Measurements from ENCODE around the gene KRTAP19-6.
"Not testable (repeated sequence)": the region's sequence is repeated elsewhere in the genome, so short reads cannot be mapped to it uniquely, and the experiment has no call there.

The KRTAP19-6 gene

DNA sequence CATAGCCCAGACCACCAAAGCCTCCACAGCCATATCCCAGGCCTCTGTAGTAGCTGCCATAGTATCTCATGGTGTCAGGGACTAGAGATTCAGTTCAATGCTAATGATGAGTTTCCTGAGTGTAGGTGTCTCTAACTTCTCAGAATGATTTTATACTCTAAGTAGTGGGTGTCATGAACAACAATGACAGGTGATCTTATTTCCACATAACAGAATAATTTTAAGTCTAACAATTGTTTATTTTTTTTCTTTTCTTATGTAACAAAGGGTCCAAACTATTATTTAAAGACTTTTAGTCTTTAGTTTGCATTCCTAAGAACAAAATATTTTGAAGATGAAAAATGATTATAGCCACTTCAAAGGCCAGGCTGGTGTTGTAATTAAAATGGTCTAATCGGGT lies at the start of gene KRTAP19-6:
TSS of gene KRTAP19-6 (minus strand) at position 101 of the 400 bp plus-strand sequence. CDS start at position 70, 31 bp downstream.
- in situ Hi-C loops (cut with HindIII; ENCODE audit: low pct_ligation_motif_present, low pct_unique_long_range_greater_than_20kb, low sequenced_read_pairs): no loop called here
- no peak for DNase-seq

- no peak for DNase-seq
- in situ Hi-C loops (cut with HindIII; ENCODE audit: low pct_ligation_motif_present, low pct_unique_long_range_greater_than_20kb, low sequenced_read_pairs): no loop called here
Observed at GRCh38 chr21:30590297-30590696, 48.6 kb upstream of the KRTAP19-6 start, which contains the start of gene KRTAP22-2. Gene KRTAP22-2, minus strand, starts transcription at chr21:30590397.

DNA sequence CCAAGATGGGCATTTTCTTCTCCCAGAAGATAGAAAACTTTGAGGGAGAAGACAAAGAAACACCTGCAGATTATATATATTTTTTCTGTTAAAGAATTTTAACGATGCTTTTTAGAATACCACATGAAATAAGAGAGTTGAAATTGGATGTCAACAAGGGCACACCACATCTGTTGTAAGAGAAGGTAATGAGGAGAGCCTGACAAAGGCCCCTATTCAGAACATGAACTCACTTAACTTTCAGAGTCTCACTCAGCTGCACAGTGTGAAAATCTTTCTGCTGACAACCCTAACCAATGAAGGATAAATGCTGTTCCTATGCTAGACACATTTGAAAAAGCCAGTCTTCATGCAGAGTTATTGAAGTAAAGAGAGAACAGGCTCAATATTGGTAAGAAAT lies 41.2 kb upstream of the KRTAP19-6 start:
- in situ Hi-C loops (cut with HindIII; ENCODE audit: low pct_ligation_motif_present, low pct_unique_long_range_greater_than_20kb, low sequenced_read_pairs): no loop called here
- no peak for DNase-seq

- in situ Hi-C loops (cut with HindIII; ENCODE audit: low pct_ligation_motif_present, low pct_unique_long_range_greater_than_20kb, low sequenced_read_pairs): no loop called here
- DNase-seq: no peak
Observed at GRCh38 chr21:30580132-30580531, 38.5 kb upstream of the KRTAP19-6 start.

- no peak for DNase-seq
- in situ Hi-C loops (cut with HindIII; ENCODE audit: low pct_ligation_motif_present, low pct_unique_long_range_greater_than_20kb, low sequenced_read_pairs): no loop called here
Observed at GRCh38 chr21:30579346-30579745, 37.7 kb upstream of the KRTAP19-6 start.

DNA sequence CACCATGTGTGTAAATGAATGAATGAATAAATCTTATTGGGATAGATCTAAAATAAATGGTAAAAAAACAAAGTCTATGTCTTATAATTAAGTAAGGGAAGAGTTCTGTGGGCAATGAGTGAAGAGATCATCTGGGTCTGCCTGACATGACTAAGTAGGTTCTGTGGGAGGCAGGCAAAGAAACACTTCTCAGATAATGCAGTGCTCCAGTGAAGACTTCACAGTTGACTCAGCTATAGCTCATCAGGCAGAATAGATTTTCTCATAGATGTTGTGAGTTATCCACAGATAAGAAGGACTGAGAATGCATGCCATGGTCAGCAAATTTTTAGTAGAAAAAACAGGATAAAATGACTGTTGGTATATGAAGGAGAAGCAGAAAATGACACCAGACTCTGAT lies 36.1 kb upstream of the KRTAP19-6 start:
- no peak for DNase-seq
- in situ Hi-C loops (cut with HindIII; ENCODE audit: low pct_ligation_motif_present, low pct_unique_long_range_greater_than_20kb, low sequenced_read_pairs): no loop called here

DNA sequence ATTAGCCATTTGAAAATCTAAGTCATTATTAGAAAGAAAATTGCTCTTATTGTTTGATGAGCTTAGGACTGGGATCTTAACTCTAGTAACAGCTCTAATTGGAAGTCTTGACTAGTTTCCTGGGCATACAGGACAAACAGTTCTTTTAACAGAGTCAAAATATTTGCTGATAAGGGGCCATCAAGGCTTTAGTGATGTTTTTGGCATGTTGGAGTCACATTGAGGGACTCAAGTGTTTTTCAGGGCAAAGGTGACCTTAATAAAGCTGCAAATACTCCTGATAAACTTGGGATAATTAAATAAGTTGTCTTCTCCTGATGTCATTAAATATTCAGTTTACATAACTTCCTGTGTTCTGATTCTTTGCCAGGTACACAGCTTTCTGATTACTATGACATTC lies 26.0 kb upstream of the KRTAP19-6 start:
- DNase-seq: no peak
- in situ Hi-C loops (cut with HindIII; ENCODE audit: low pct_ligation_motif_present, low pct_unique_long_range_greater_than_20kb, low sequenced_read_pairs): no loop called here

DNA sequence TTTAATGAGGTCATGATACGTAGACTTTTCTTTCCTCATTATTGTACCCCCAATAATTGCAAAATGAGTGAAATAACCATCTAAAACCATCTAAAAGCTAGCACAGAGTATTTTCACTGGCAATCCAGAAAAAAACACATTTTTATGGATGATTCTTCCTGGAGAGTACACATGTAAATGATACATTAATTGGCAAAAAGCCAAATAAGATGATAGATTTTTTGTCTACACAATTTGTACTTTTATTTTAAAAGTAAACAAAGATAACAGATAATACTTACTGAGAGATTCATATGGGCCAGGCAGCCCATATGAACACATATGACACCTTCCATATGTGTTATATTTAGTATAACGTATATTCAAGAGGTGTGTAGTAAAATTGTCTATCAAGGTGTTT lies 22.0 kb upstream of the KRTAP19-6 start:
- in situ Hi-C loops (cut with HindIII; ENCODE audit: low pct_ligation_motif_present, low pct_unique_long_range_greater_than_20kb, low sequenced_read_pairs): no loop called here

DNA sequence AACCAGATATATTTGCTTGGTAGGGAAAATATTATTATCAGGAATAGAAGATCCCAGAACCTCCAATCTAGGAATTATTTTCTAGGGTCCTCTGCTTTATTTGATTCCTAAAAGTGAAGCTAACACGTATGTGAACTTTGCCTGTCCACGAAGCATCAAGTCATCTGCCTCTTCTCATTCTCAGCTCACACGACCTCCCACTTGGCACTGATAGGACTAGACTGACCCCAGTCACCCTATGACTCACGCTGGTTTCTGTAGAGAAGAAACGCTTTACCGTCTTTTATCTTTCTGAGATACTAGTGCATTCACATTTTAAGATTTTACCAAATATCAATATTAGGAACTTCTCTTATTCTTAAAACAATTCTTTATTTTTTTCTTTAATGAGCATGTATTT lies 21.4 kb upstream of the KRTAP19-6 start:
- in situ Hi-C loops (cut with HindIII; ENCODE audit: low pct_ligation_motif_present, low pct_unique_long_range_greater_than_20kb, low sequenced_read_pairs): no loop called here
- no peak for DNase-seq

More for the DNA sequence above, 22.0 kb upstream of the KRTAP19-6 start:
- DNase-seq: no peak

DNA sequence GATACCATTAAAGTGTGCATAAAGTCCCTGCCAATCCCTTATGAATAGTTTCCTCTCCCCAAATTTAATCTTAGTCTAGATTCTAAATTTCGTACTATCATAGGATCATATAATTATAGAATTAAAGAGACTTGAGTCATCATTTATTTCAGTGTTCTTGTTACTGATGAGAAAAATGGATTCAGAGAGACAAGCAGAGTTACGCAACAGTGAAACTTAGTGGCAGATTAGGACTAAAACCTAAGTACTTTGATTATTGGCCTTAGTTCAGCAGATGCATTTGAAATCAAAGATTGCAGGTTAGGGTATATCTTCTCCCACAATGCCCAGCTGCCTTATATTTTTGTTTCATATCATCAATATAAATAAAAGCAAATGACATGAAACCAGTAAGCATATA lies 20.3 kb upstream of the KRTAP19-6 start:
- in situ Hi-C loops (cut with HindIII; ENCODE audit: low pct_ligation_motif_present, low pct_unique_long_range_greater_than_20kb, low sequenced_read_pairs): no loop called here
- DNase-seq: no peak

- in situ Hi-C loops (cut with HindIII; ENCODE audit: low pct_ligation_motif_present, low pct_unique_long_range_greater_than_20kb, low sequenced_read_pairs): no loop called here
- DNase-seq: no peak
Observed at GRCh38 chr21:30561264-30561895, 19.7 kb upstream of the KRTAP19-6 start, which contains the start of gene KRTAP19-7. Gene KRTAP19-7, minus strand, starts transcription at chr21:30561314. Its CDS starts 25 bp downstream, at chr21:30561289.

- no peak for DNase-seq
- in situ Hi-C loops (cut with HindIII; ENCODE audit: low pct_ligation_motif_present, low pct_unique_long_range_greater_than_20kb, low sequenced_read_pairs): no loop called here
Observed at GRCh38 chr21:30555095-30555494, 13.4 kb upstream of the KRTAP19-6 start.

- DNase-seq: no peak
- in situ Hi-C loops (cut with HindIII; ENCODE audit: low pct_ligation_motif_present, low pct_unique_long_range_greater_than_20kb, low sequenced_read_pairs): no loop called here
Observed at GRCh38 chr21:30552782-30553181, 11.1 kb upstream of the KRTAP19-6 start.

DNA sequence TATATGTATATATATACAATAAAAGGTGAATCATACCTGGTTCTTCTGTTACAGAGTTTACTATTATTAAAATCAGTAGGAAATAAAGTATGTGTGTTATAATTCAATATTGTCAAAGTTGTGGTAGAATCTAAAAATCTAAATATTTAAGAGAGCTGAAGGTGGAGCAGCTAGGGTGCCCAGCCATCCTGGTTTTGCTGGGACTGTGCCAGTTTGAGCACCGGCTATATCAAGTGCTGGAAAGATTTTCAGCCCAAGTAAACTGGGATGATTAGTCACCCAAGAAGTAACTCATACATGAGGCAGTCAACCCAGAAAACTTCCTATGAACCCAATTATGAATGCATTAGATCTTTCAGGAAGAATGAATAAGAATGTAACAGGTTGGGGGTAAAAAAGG lies 22.8 kb downstream of the KRTAP19-6 start:
- no peak for DNase-seq
- in situ Hi-C loops (cut with HindIII; ENCODE audit: low pct_ligation_motif_present, low pct_unique_long_range_greater_than_20kb, low sequenced_read_pairs): no loop called here

GRCh38 chr21:30515681-30516080 lies 26.0 kb downstream of the KRTAP19-6 start:
- no peak for DNase-seq

DNA sequence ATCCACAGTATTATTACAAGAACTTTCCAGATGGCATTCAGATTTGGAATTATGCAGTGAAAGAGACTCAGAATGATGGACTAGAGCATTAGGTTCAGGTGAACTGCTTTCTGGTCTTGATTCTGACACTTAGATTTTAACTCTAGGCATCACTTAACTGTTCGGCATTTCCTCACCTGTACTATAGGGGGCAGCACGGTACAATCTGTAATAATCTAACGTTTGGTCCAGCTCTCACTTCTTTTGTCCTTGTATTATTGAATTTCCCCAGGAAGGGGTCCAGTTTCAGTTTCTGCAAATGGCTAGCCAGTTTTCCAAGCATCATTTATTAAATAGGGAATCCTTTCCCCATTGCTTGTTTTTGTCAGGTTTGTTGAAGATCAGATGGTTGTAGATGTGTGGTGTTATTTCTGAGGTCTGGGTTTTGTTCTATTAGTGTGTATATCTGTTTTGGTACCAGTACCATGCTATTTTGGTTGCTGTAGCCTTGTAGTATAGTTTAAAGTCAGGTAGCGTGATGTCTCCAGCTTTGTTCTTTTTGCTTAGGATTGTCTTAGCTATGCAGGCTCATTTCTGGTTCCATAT lies 36.0 kb downstream of the KRTAP19-6 start:
- in situ Hi-C loops (cut with HindIII; ENCODE audit: low pct_ligation_motif_present, low pct_unique_long_range_greater_than_20kb, low sequenced_read_pairs): not testable (repeated sequence)
- DNase-seq: peak; percentile 1

More at GRCh38 chr21:30515681-30516080, 26.0 kb downstream of the KRTAP19-6 start:
- in situ Hi-C loops (cut with HindIII; ENCODE audit: low pct_ligation_motif_present, low pct_unique_long_range_greater_than_20kb, low sequenced_read_pairs): no loop called here

DNA sequence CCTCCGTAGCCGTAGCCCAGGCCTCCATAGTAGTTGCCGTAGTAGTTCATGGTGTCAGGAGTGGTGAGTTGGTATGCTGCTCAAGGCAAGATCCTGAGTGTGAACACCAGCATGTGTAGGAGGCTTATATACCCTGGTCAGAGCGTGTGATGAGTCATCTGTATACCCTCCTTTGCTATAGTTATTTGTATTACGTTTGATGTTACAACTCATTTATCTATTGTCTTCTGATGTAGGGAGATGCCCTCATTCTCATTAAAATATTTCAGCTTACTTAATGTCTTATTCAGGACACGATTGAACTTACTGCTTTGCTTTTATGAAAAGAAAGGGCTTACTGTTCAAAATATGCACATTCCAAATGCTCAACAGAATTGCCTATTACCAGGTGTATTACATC lies 39.6 kb downstream of the KRTAP19-6 start, which contains the start of gene KRTAP19-5:
TSS of gene KRTAP19-5 (minus strand) at position 101 of the 400 bp plus-strand sequence. CDS start at position 50, 51 bp downstream.
- DNase-seq: no peak

DNA sequence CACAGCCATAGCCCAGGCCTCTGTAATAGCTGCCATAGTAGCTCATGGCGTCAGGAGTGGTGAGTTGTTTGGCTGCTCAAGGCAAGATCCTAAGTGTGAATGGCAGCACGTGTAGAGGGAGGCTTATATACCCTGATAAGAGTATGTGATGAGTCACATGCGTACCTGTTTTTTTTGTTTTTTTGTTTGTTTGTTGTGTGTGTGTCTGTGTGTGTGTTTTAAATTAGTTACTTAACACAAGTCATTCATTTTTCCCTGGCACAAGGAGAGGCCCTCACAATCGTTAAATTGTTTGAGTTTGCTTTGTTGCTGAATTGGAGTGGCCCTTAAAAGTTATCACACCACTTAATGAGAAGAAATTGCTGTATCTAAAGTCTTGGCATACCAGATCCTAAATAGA lies 44.6 kb downstream of the KRTAP19-6 start, which contains the start of gene KRTAP19-4:
TSS of gene KRTAP19-4 (minus strand) at position 101 of the 400 bp plus-strand sequence. CDS start at position 46, 55 bp downstream.
- in situ Hi-C loops (cut with HindIII; ENCODE audit: low pct_ligation_motif_present, low pct_unique_long_range_greater_than_20kb, low sequenced_read_pairs): no loop called here
- DNase-seq: no peak

More for the DNA sequence above, 39.6 kb downstream of the KRTAP19-6 start, which contains the start of gene KRTAP19-5:
- in situ Hi-C loops (cut with HindIII; ENCODE audit: low pct_ligation_motif_present, low pct_unique_long_range_greater_than_20kb, low sequenced_read_pairs): no loop called here

DNA sequence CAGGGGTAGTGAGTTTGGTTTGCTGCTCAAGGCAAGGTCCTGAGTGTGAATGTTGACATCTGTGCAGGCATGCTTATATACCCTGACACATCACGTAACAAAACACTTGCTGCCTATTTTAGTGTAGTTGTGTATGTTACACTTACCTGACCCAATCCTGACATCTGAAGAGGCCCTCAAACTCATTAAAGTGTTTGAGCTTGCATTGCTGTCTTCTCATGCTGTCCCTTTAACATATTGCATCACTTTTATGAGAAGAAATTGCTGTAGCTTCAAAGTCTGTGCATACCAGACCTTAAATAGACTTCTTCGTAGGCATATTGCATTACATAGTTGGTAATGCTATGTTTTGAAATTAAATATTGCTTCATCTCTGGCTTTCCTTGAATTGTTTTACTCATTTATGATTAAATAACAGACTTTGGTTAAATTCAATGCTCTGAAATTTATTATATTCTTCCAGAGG lies 49.7 kb downstream of the KRTAP19-6 start, which contains the start of gene KRTAP19-3:
TSS of gene KRTAP19-3 (minus strand) at position 51 of the 466 bp plus-strand sequence. CDS start 56 bp downstream, outside the sequence.
- in situ Hi-C loops (cut with HindIII; ENCODE audit: low pct_ligation_motif_present, low pct_unique_long_range_greater_than_20kb, low sequenced_read_pairs): no loop called here

More for the DNA sequence above, 49.7 kb downstream of the KRTAP19-6 start, which contains the start of gene KRTAP19-3:
- DNase-seq: no peak

All from ACHN (cell line).